T47D (cell line): ENCODE data around the gene CRIM1.

Source experiments
- DNase-seq, 2 experiments: peaks; one replicate each; pipeline versions ENCODE4 v3.0.0 to v3.0.0-alpha.2; 2011 to 2012; ENCODE audit warnings: low read depth in 1 of 2, low spot score in 1 of 2
- JUND ChIP-seq: IDR thresholded peaks from 2 replicates; pipeline ENCODE4 v1.6.1; 2012; ENCODE audit warnings: low read depth
- in situ Hi-C: cut with HindIII; loops from 2 replicates; pipeline ENCODE4 v1.10.0; 2016; ENCODE audit warnings: low sequenced_read_pairs, low pct_unique_long_range_greater_than_20kb

Gene CRIM1

GRCh38 chr2:36577884-36578283 lies 222.3 kb downstream of the CRIM1 start:
- no peak for TF ChIP-seq JUND
- in situ Hi-C loops = no loop called here

GRCh38 chr2:36578343-36579296 lies 223.0 kb downstream of the CRIM1 start:
- TF ChIP-seq JUND = no peak
- in situ Hi-C loops = no loop called here
- DNase-seq = no peak

More at GRCh38 chr2:36577884-36578283, 222.3 kb downstream of the CRIM1 start:
- DNase-seq = no peak

GRCh38 chr2:36579297-36579664 lies 223.7 kb downstream of the CRIM1 start:
- no peak for DNase-seq
- in situ Hi-C loops = no loop called here
- no peak for TF ChIP-seq JUND

- in situ Hi-C loops = no loop called here
- TF ChIP-seq JUND = no peak
- no peak for DNase-seq
Observed at GRCh38 chr2:36582538-36582937, 227.0 kb downstream of the CRIM1 start.

- no peak for TF ChIP-seq JUND
- no peak for DNase-seq
- in situ Hi-C loops = no loop called here
Observed at GRCh38 chr2:36582951-36583350, 227.4 kb downstream of the CRIM1 start.

GRCh38 chr2:36584148-36584794 lies 228.7 kb downstream of the CRIM1 start:
- in situ Hi-C loops = no loop called here

GRCh38 chr2:36586672-36587071 lies 231.1 kb downstream of the CRIM1 start:
- TF ChIP-seq JUND = no peak
- in situ Hi-C loops = no loop called here

More at GRCh38 chr2:36584148-36584794, 228.7 kb downstream of the CRIM1 start:
- no peak for DNase-seq
- TF ChIP-seq JUND = no peak

GRCh38 chr2:36587101-36587500 lies 231.5 kb downstream of the CRIM1 start:
- TF ChIP-seq JUND = no peak
- in situ Hi-C loops = no loop called here
- DNase-seq = no peak

More at GRCh38 chr2:36586672-36587071, 231.1 kb downstream of the CRIM1 start:
- DNase-seq = no peak

GRCh38 chr2:36587556-36587955 lies 232.0 kb downstream of the CRIM1 start:
- DNase-seq = no peak
- in situ Hi-C loops = no loop called here
- no peak for TF ChIP-seq JUND

- no peak for DNase-seq
- in situ Hi-C loops = no loop called here
- no peak for TF ChIP-seq JUND
Observed at GRCh38 chr2:36589230-36589630, 233.7 kb downstream of the CRIM1 start.

GRCh38 chr2:36594849-36595248 lies 239.3 kb downstream of the CRIM1 start:
- in situ Hi-C loops = no loop called here
- TF ChIP-seq JUND = no peak
- no peak for DNase-seq

- no peak for TF ChIP-seq JUND
- in situ Hi-C loops = no loop called here
- DNase-seq = no peak
Observed at GRCh38 chr2:36596397-36596796, 240.8 kb downstream of the CRIM1 start.

GRCh38 chr2:36597003-36597531 lies 241.5 kb downstream of the CRIM1 start:
- in situ Hi-C loops = no loop called here
- no peak for DNase-seq
- TF ChIP-seq JUND = no peak
